WTC11 (cell line): ENCODE measurements around the gene NONO. TPM values are rescaled to one million over a fixed set of nuclear protein-coding genes. Genes with fewer than 3 reads are reported as not detected.

Experiments used
- ATAC-seq: fragments of 200-7000 bp; cut with Tn5 transposase; 2 replicates; pipeline ENCODE4 v1.10.0; 2021; ENCODE audit warnings: mild to moderate bottlenecking, moderate library complexity
- CTCF ChIA-PET: fragments of 300-600 bp; sonication (Branson Sonifier 250); formaldehyde crosslinking; loops from one replicate; lab custom pipeline; 2021; ENCODE audit warnings: antibody characterized with exemption; lab: Charles Lee
- POLR2A ChIA-PET: fragments of 350-600 bp; sonication (Branson Sonifier 250); formaldehyde crosslinking; loops from one replicate; lab custom pipeline; 2021; ENCODE audit warnings: antibody characterized with exemption; lab: Charles Lee
- DNase-seq: peaks from one replicate; pipeline ENCODE4 v3.0.0; 2021; ENCODE audit warnings: low spot score
- H3K27ac Mint-ChIP-seq: 2 replicates; pipeline ENCODE4 v1.8.0; 2021; ENCODE audit warnings: mixed read lengths
- H3K27me3 Mint-ChIP-seq: 2 replicates; pipeline ENCODE4 v1.8.0; 2021; ENCODE audit warnings: low read depth, mild to moderate bottlenecking, moderate library complexity, mixed read lengths
- H3K36me3 Mint-ChIP-seq: 2 replicates; pipeline ENCODE4 v1.8.0; 2021; ENCODE audit warnings: mixed read lengths
- H3K4me1 Mint-ChIP-seq: 2 replicates; pipeline ENCODE4 v1.8.0; 2022; ENCODE audit warnings: mixed read lengths
- H3K4me3 Mint-ChIP-seq: 2 replicates; pipeline ENCODE4 v1.8.0; 2021; ENCODE audit warnings: mild to moderate bottlenecking, moderate library complexity, mixed read lengths
- H3K9me3 Mint-ChIP-seq: 2 replicates; pipeline ENCODE4 v1.8.0; 2021; ENCODE audit warnings: mixed read lengths
- CBFB ChIP-seq: sonication (generic); formaldehyde crosslinking; IDR thresholded peaks from 2 replicates; pipeline ENCODE4 v1.8.1; 2022; ENCODE audit warnings: mild to moderate bottlenecking, low read depth, missing genetic modification reagents
- ETV6 ChIP-seq: sonication (generic); formaldehyde crosslinking; IDR thresholded peaks from 2 replicates; pipeline ENCODE4 v1.8.1; 2022; ENCODE audit warnings: mild to moderate bottlenecking, missing genetic modification reagents
- GABPB1 ChIP-seq: sonication (generic); formaldehyde crosslinking; IDR thresholded peaks from 2 replicates; pipeline ENCODE4 v1.8.1; 2023; ENCODE audit warnings: mild to moderate bottlenecking, missing genetic modification reagents
- GRHL2 ChIP-seq: fragments of 250-450 bp; sonication (Bioruptor Pico); IDR thresholded peaks from 2 replicates; pipeline ENCODE4 v1.8.0; 2022; ENCODE audit warnings: mild to moderate bottlenecking, moderate library complexity; ENCODE audit not compliant: insufficient replicate concordance, severe bottlenecking
- KAT7 ChIP-seq: sonication (generic); formaldehyde crosslinking; IDR thresholded peaks from 2 replicates; pipeline ENCODE4 v1.8.1; 2023; ENCODE audit warnings: missing genetic modification reagents, mild to moderate bottlenecking, borderline replicate concordance
- MXD4 ChIP-seq: fragments of 250-450 bp; sonication (Bioruptor Pico); IDR thresholded peaks from 2 replicates; pipeline ENCODE4 v1.8.0; 2021; ENCODE audit warnings: mild to moderate bottlenecking, moderate library complexity, borderline replicate concordance
- MYBL2 ChIP-seq: sonication (generic); formaldehyde crosslinking; IDR thresholded peaks from 2 replicates; pipeline ENCODE4 v1.8.1; 2023; ENCODE audit warnings: mild to moderate bottlenecking, moderate library complexity, missing genetic modification reagents
- NFE2L1 ChIP-seq: sonication (generic); formaldehyde crosslinking; IDR thresholded peaks from 2 replicates; pipeline ENCODE4 v1.8.1; 2023; ENCODE audit warnings: missing genetic modification reagents
- RORB ChIP-seq: fragments of 250-450 bp; sonication (Bioruptor Pico); IDR thresholded peaks from 2 replicates; pipeline ENCODE4 v1.9.0; 2021; ENCODE audit warnings: mild to moderate bottlenecking
- SMAD4 ChIP-seq: sonication (generic); formaldehyde crosslinking; IDR thresholded peaks from 2 replicates; pipeline ENCODE4 v1.8.0; 2022; ENCODE audit warnings: mild to moderate bottlenecking, missing genetic modification reagents
- SOX15 ChIP-seq: fragments of 250-450 bp; sonication (Bioruptor Pico); IDR thresholded peaks from 2 replicates; pipeline ENCODE4 v1.9.0; 2021; ENCODE audit warnings: mild to moderate bottlenecking
- SP1 ChIP-seq: sonication (generic); formaldehyde crosslinking; conservative IDR thresholded peaks from 2 replicates; pipeline ENCODE4 v1.8.1; 2022; ENCODE audit warnings: missing genetic modification reagents
- TP53 ChIP-seq: sonication (generic); formaldehyde crosslinking; IDR thresholded peaks from 2 replicates; pipeline ENCODE4 v1.8.1; 2023; ENCODE audit warnings: mild to moderate bottlenecking, missing genetic modification reagents
- ZBTB21 ChIP-seq: sonication (generic); formaldehyde crosslinking; IDR thresholded peaks from 2 replicates; pipeline ENCODE4 v1.8.1; 2023; ENCODE audit warnings: mild to moderate bottlenecking, missing genetic modification reagents, borderline replicate concordance
- ZNF232 ChIP-seq: sonication (generic); formaldehyde crosslinking; IDR thresholded peaks from 2 replicates; pipeline ENCODE4 v1.8.0; 2022; ENCODE audit warnings: mild to moderate bottlenecking, missing genetic modification reagents
- ZNF416 ChIP-seq: fragments of 250-450 bp; sonication (Bioruptor Pico); IDR thresholded peaks from 2 replicates; pipeline ENCODE4 v1.9.0; 2021; ENCODE audit warnings: mild to moderate bottlenecking, inconsistent platforms
- ZNF423 ChIP-seq: fragments of 250-450 bp; sonication (Bioruptor Pico); IDR thresholded peaks from 2 replicates; pipeline ENCODE4 v2.1.2; 2022; ENCODE audit warnings: mild to moderate bottlenecking, moderate library complexity
- total RNA-seq: library from RNA; stranded (reverse); gene quantifications from 3 replicates; pipeline ENCODE4 v1.2.3, GENCODE V29; 2021
- TF ChIP-seq, protein P1 (sequence below): sonication (generic); formaldehyde crosslinking; IDR thresholded peaks from 2 replicates; pipeline ENCODE4 v1.8.1; 2022; ENCODE audit warnings: mild to moderate bottlenecking, missing genetic modification reagents, moderate library complexity, borderline replicate concordance
- TF ChIP-seq, protein P2 (sequence below): sonication (generic); formaldehyde crosslinking; conservative IDR thresholded peaks from 2 replicates; pipeline ENCODE4 v1.8.1; 2022; ENCODE audit warnings: mild to moderate bottlenecking, missing genetic modification reagents
- TF ChIP-seq, protein P3 (sequence below): sonication (generic); formaldehyde crosslinking; IDR thresholded peaks from 2 replicates; pipeline ENCODE4 v1.8.0; 2023; ENCODE audit warnings: mild to moderate bottlenecking, missing genetic modification reagents
- TF ChIP-seq, protein P4 (sequence below): sonication (generic); formaldehyde crosslinking; IDR thresholded peaks from 2 replicates; pipeline ENCODE4 v1.8.1; 2022; ENCODE audit warnings: low read depth, missing genetic modification reagents, borderline replicate concordance
- TF ChIP-seq, protein P5 (sequence below): sonication (generic); formaldehyde crosslinking; IDR thresholded peaks from 2 replicates; pipeline ENCODE4 v1.8.0; 2023; ENCODE audit warnings: missing genetic modification reagents
- TF ChIP-seq, protein P6 (sequence below): fragments of 250-450 bp; sonication (Bioruptor Pico); IDR thresholded peaks from 2 replicates; pipeline ENCODE4 v1.9.0; 2021; ENCODE audit warnings: mild to moderate bottlenecking
- TF ChIP-seq, protein P7 (sequence below): fragments of 250-450 bp; sonication (Bioruptor Pico); conservative IDR thresholded peaks from 2 replicates; pipeline ENCODE4 v1.9.0; 2021; ENCODE audit warnings: mild to moderate bottlenecking
- TF ChIP-seq, protein P8 (sequence below): fragments of 250-450 bp; sonication (Bioruptor Pico); IDR thresholded peaks from 2 replicates; pipeline ENCODE4 v1.9.0; 2021; ENCODE audit warnings: mild to moderate bottlenecking

NONO gene
- total RNA-seq, 1 experiment from 2014 or later = 706 TPM

DNA sequence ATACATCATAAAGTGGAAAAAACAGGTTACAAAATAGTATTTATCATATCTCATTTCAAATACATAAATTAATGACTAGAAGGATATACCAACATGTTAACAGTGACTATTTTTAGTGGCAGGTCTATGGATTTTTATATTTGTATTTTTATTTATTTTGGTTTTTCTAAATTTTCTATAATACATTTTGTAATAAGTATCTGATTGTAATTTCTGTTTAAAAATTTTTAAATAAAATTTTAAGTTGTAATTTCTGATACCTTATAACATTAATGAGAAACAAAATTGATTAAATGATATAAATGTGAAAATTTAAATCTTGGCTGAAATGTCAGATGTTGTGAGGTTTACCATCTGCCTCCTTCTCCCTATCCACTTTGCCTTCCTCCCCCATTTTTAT, 2.5 kb downstream of the NONO start:
- Mint-ChIP-seq H3K4me1 (peaks cover 16% of the 10 kb centered on the region), H3K4me3 (peak overlapping the region; percentile 98), H3K27ac (no peak overlapping the region), H3K9me3 (no peaks in the 10 kb centered on the region), H3K36me3 (peaks cover 40% of the 10 kb centered on the region), H3K27me3 (no peaks in the 10 kb centered on the region)
- ATAC-seq (no peak), DNase-seq (no peak)
- CTCF ChIA-PET = no interaction called here
- POLR2A ChIA-PET = no interaction called here
- no peak for TF ChIP-seq NFE2L1 (CRISPR knock-in tag)
- TF ChIP-seq MXD4 (CRISPR knock-in tag) = no peak
- TF ChIP-seq ZNF423 (CRISPR knock-in tag) = no peak
- TF ChIP-seq, protein P1, sequence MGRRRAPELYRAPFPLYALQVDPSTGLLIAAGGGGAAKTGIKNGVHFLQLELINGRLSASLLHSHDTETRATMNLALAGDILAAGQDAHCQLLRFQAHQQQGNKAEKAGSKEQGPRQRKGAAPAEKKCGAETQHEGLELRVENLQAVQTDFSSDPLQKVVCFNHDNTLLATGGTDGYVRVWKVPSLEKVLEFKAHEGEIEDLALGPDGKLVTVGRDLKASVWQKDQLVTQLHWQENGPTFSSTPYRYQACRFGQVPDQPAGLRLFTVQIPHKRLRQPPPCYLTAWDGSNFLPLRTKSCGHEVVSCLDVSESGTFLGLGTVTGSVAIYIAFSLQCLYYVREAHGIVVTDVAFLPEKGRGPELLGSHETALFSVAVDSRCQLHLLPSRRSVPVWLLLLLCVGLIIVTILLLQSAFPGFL (CRISPR knock-in tag) = no peak
- TF ChIP-seq MYBL2 (CRISPR knock-in tag) = no peak
- TF ChIP-seq SP1 (CRISPR knock-in tag) = no peak
- no peak for TF ChIP-seq GABPB1 (CRISPR knock-in tag)
- TF ChIP-seq ZBTB21 (CRISPR knock-in tag) = no peak
- TF ChIP-seq, protein P2, sequence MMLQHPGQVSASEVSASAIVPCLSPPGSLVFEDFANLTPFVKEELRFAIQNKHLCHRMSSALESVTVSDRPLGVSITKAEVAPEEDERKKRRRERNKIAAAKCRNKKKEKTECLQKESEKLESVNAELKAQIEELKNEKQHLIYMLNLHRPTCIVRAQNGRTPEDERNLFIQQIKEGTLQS = no peak
- no peak for TF ChIP-seq ETV6
- TF ChIP-seq ZNF232 (CRISPR knock-in tag) = no peak
- TF ChIP-seq SOX15 (CRISPR knock-in tag) = no peak
- no peak for TF ChIP-seq ZNF416
- TF ChIP-seq, protein P3, sequence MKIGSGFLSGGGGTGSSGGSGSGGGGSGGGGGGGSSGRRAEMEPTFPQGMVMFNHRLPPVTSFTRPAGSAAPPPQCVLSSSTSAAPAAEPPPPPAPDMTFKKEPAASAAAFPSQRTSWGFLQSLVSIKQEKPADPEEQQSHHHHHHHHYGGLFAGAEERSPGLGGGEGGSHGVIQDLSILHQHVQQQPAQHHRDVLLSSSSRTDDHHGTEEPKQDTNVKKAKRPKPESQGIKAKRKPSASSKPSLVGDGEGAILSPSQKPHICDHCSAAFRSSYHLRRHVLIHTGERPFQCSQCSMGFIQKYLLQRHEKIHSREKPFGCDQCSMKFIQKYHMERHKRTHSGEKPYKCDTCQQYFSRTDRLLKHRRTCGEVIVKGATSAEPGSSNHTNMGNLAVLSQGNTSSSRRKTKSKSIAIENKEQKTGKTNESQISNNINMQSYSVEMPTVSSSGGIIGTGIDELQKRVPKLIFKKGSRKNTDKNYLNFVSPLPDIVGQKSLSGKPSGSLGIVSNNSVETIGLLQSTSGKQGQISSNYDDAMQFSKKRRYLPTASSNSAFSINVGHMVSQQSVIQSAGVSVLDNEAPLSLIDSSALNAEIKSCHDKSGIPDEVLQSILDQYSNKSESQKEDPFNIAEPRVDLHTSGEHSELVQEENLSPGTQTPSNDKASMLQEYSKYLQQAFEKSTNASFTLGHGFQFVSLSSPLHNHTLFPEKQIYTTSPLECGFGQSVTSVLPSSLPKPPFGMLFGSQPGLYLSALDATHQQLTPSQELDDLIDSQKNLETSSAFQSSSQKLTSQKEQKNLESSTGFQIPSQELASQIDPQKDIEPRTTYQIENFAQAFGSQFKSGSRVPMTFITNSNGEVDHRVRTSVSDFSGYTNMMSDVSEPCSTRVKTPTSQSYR = no peak
- no peak for TF ChIP-seq GRHL2 (CRISPR knock-in tag)
- TF ChIP-seq TP53 (CRISPR knock-in tag) = no peak
- TF ChIP-seq, protein P4, sequence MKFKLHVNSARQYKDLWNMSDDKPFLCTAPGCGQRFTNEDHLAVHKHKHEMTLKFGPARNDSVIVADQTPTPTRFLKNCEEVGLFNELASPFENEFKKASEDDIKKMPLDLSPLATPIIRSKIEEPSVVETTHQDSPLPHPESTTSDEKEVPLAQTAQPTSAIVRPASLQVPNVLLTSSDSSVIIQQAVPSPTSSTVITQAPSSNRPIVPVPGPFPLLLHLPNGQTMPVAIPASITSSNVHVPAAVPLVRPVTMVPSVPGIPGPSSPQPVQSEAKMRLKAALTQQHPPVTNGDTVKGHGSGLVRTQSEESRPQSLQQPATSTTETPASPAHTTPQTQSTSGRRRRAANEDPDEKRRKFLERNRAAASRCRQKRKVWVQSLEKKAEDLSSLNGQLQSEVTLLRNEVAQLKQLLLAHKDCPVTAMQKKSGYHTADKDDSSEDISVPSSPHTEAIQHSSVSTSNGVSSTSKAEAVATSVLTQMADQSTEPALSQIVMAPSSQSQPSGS (CRISPR knock-in tag) = no peak
- no peak for TF ChIP-seq SMAD4 (CRISPR knock-in tag)
- TF ChIP-seq, protein P5, sequence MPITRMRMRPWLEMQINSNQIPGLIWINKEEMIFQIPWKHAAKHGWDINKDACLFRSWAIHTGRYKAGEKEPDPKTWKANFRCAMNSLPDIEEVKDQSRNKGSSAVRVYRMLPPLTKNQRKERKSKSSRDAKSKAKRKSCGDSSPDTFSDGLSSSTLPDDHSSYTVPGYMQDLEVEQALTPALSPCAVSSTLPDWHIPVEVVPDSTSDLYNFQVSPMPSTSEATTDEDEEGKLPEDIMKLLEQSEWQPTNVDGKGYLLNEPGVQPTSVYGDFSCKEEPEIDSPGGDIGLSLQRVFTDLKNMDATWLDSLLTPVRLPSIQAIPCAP (CRISPR knock-in tag) = no peak
- TF ChIP-seq CBFB (CRISPR knock-in tag) = no peak

DNA sequence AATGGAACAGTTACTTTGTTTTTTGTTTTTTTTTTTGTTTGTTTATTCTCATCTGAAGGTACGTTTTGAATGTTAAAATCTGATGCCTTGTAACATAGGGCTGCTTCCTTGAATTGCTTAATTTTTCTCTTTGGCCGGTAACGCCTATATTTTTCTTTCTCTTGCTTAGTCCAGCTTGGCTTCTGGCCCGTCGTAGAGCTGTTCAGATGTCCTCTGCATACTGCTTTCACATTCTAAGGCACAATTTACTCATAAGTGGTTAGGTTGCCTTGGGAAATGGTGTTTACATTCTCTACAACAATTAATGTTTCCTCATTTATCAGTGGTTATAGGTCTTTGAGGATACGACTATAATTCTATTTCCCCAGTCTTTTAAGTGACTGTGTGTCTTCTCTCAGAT, 7.9 kb downstream of the NONO start:
- Mint-ChIP-seq H3K27me3 (no peaks in the 10 kb centered on the region), H3K4me3 (no peak overlapping the region), H3K27ac (peak overlapping the region; percentile 53), H3K36me3 (peaks cover 56% of the 10 kb centered on the region), H3K9me3 (no peaks in the 10 kb centered on the region), H3K4me1 (peaks cover 4% of the 10 kb centered on the region; the same call in 1 of the 2 replicates)
- CTCF ChIA-PET = no interaction called here
- no peak for ATAC-seq
- no peak for DNase-seq
- POLR2A ChIA-PET = interaction anchor here (0.6 kb wide), 1 partner anchor 75 kb away, joined by 4 read pairs; the partner anchor contains the start of gene TAF1
- TF ChIP-seq, protein P6, sequence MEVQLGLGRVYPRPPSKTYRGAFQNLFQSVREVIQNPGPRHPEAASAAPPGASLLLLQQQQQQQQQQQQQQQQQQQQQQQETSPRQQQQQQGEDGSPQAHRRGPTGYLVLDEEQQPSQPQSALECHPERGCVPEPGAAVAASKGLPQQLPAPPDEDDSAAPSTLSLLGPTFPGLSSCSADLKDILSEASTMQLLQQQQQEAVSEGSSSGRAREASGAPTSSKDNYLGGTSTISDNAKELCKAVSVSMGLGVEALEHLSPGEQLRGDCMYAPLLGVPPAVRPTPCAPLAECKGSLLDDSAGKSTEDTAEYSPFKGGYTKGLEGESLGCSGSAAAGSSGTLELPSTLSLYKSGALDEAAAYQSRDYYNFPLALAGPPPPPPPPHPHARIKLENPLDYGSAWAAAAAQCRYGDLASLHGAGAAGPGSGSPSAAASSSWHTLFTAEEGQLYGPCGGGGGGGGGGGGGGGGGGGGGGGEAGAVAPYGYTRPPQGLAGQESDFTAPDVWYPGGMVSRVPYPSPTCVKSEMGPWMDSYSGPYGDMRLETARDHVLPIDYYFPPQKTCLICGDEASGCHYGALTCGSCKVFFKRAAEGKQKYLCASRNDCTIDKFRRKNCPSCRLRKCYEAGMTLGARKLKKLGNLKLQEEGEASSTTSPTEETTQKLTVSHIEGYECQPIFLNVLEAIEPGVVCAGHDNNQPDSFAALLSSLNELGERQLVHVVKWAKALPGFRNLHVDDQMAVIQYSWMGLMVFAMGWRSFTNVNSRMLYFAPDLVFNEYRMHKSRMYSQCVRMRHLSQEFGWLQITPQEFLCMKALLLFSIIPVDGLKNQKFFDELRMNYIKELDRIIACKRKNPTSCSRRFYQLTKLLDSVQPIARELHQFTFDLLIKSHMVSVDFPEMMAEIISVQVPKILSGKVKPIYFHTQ = no peak
- TF ChIP-seq ETV6 = no peak
- no peak for TF ChIP-seq GRHL2 (CRISPR knock-in tag)
- TF ChIP-seq, protein P7, sequence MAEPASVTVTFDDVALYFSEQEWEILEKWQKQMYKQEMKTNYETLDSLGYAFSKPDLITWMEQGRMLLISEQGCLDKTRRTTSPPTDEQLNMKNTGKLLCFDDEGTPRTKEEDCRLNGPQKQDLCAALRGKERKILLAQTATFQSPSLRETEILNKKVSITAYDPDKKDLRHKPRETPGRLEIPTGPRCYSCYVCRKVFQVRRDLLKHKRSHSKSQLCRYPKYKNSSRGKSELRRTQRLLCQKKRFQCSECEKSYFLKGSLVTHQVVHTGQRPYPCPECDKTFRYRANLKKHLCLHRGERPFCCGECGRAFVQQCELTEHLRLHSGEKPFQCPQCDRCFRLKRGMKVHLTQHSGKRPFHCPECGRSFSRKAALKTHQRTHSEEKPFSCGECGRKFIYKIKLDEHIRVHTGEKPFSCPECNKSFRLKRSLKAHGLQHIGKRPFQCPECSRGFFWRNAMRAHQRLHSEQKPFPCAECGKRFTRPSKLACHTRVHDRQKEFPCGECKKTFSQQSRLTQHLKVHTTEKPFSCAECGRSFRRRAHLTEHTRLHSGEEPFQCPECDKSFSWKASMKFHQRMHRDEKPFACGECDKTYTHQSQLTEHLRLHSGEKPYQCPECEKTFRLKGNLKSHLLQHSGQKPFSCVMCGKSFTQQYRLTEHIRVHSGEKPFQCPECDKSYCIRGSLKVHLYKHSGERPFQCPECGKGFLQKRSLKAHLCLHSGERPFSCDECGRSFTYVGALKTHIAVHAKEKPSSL = no peak
- TF ChIP-seq, protein P8, sequence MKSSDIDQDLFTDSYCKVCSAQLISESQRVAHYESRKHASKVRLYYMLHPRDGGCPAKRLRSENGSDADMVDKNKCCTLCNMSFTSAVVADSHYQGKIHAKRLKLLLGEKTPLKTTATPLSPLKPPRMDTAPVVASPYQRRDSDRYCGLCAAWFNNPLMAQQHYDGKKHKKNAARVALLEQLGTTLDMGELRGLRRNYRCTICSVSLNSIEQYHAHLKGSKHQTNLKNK (CRISPR knock-in tag) = no peak
- TF ChIP-seq KAT7 = no peak
- no peak for TF ChIP-seq RORB (CRISPR knock-in tag)
